Lower leg skin (tissue), 3 donors: Measurements from ENCODE around the gene PTGIS.

ENCODE experiments used
- CTCF ChIP-seq, 3 donors: fragments of 450-650 bp; IDR thresholded peaks; one replicate each; pipeline ENCODE4 v1.5.1; 2016; ENCODE audit warnings: antibody characterized with exemption in 3 of 3, mild to moderate bottlenecking in 3 of 3, moderate library complexity in 2 of 3
- POLR2A ChIP-seq, 2 donors: fragments of 450-650 bp; IDR thresholded peaks; one replicate each; pipeline ENCODE4 v1.6.1; 2016 to 2017; ENCODE audit warnings: antibody characterized with exemption in 2 of 2, mild to moderate bottlenecking in 1 of 2, moderate library complexity in 1 of 2

- TF ChIP-seq CTCF (IDR thresholded peaks at IDR 0.05) = no peak
- no peak for TF ChIP-seq POLR2A (IDR thresholded peaks at IDR 0.05)
These were observed 23.4 kb upstream of the PTGIS start for GRCh38 chr20:49591217-49591865.
